Measurements from ENCODE around the gene RELA.

The RELA gene

GRCh38 chr11:65621460-65621859, 41.3 kb downstream of the RELA start:
- H3K36me3 ChIP-seq (ENCODE audit: control insufficient read depth, insufficient read depth, low read length) = peaks cover 11% of the 10 kb centered on the region
- H4K8ac ChIP-seq (ENCODE audit: low read depth, low read length) = no peak overlapping the region
- H3K56ac ChIP-seq (ENCODE audit: low read length) = no peak overlapping the region
- no peak overlapping the region for H2AK5ac ChIP-seq (ENCODE audit: low read length)
- H3K9ac ChIP-seq (ENCODE audit: low read length) = no peak overlapping the region
- no peak overlapping the region for H3K4me2 ChIP-seq (ENCODE audit: low read length)
- no peak overlapping the region for H2BK5ac ChIP-seq (ENCODE audit: low read length)
- no peak overlapping the region for H2BK15ac ChIP-seq (replicated peaks; ENCODE audit: low read depth)
- peaks cover 13% of the 10 kb centered on the region for H3K79me1 ChIP-seq (ENCODE audit: low read length)
- no peak overlapping the region for H3K23ac ChIP-seq (ENCODE audit: low read length)
- H2BK120ac ChIP-seq (ENCODE audit: low read depth, low read length) = no peak overlapping the region
- peaks cover 12% of the 10 kb centered on the region for H3K79me2 ChIP-seq (ENCODE audit: control insufficient read depth, insufficient read depth, low read length)
- no peak overlapping the region for H4K5ac ChIP-seq (ENCODE audit: low read length)
- no CpG with 5 or more reads among the region's 14 CpGs for WGBS (ENCODE audit: extremely low coverage, insufficient coverage, low lambda C conversion rate)
- H3K27me3 ChIP-seq (ENCODE audit: insufficient read depth, low read length, poor library complexity) = no peaks in the 10 kb centered on the region
- H3K4ac ChIP-seq (ENCODE audit: low read depth, low read length) = no peak overlapping the region
- no peak overlapping the region for H3K4me3 ChIP-seq (ENCODE audit: low read length)
- H3K4me1 ChIP-seq (ENCODE audit: control insufficient read depth, low read depth, low read length) = peaks cover 3% of the 10 kb centered on the region
- no peak for DNase-seq
- no peak overlapping the region for H3K27ac ChIP-seq (ENCODE audit: low read depth, low read length)
- H3K18ac ChIP-seq (ENCODE audit: low read length) = no peak overlapping the region

- Histone ChIP-seq H3K56ac (ENCODE audit: low read length) (no peak overlapping the region), H2AK5ac (ENCODE audit: low read length) (no peak overlapping the region), H3K4me3 (ENCODE audit: low read length) (no peak overlapping the region), H3K9ac (ENCODE audit: low read length) (no peak overlapping the region), H2BK120ac (ENCODE audit: low read depth, low read length) (no peak overlapping the region), H2BK15ac (replicated peaks; ENCODE audit: low read depth) (no peak overlapping the region), H3K79me1 (ENCODE audit: low read length) (peaks cover 16% of the 10 kb centered on the region), H3K23ac (ENCODE audit: low read length) (no peak overlapping the region), H3K18ac (ENCODE audit: low read length) (no peak overlapping the region), H4K8ac (ENCODE audit: low read depth, low read length) (no peak overlapping the region), H3K4me2 (ENCODE audit: low read length) (no peak overlapping the region), H3K27ac (ENCODE audit: low read depth, low read length) (no peak overlapping the region), H3K27me3 (ENCODE audit: insufficient read depth, low read length, poor library complexity) (no peaks in the 10 kb centered on the region), H3K4ac (ENCODE audit: low read depth, low read length) (no peak overlapping the region), H4K5ac (ENCODE audit: low read length) (no peak overlapping the region), H2BK5ac (ENCODE audit: low read length) (no peak overlapping the region), H3K4me1 (ENCODE audit: control insufficient read depth, low read depth, low read length) (peaks cover 5% of the 10 kb centered on the region), H3K36me3 (ENCODE audit: control insufficient read depth, insufficient read depth, low read length) (peaks cover 8% of the 10 kb centered on the region), H3K79me2 (ENCODE audit: control insufficient read depth, insufficient read depth, low read length) (peaks cover 16% of the 10 kb centered on the region)
- WGBS (ENCODE audit: extremely low coverage, insufficient coverage, low lambda C conversion rate) = no CpG with 5 or more reads among the region's 19 CpGs
- no peak for DNase-seq
Measured at GRCh38 chr11:65620666-65621065, 42.0 kb downstream of the RELA start.

- Histone ChIP-seq H3K4me2 (ENCODE audit: low read length) (no peak overlapping the region), H3K56ac (ENCODE audit: low read length) (no peak overlapping the region), H2BK15ac (replicated peaks; ENCODE audit: low read depth) (no peak overlapping the region), H3K27me3 (ENCODE audit: insufficient read depth, low read length, poor library complexity) (no peaks in the 10 kb centered on the region), H3K4me1 (ENCODE audit: control insufficient read depth, low read depth, low read length) (peaks cover 5% of the 10 kb centered on the region), H2BK120ac (ENCODE audit: low read depth, low read length) (no peak overlapping the region), H4K8ac (ENCODE audit: low read depth, low read length) (no peak overlapping the region), H3K23ac (ENCODE audit: low read length) (no peak overlapping the region), H2BK5ac (ENCODE audit: low read length) (no peak overlapping the region), H3K27ac (ENCODE audit: low read depth, low read length) (no peak overlapping the region), H3K79me1 (ENCODE audit: low read length) (peaks cover 16% of the 10 kb centered on the region), H3K9ac (ENCODE audit: low read length) (no peak overlapping the region), H2AK5ac (ENCODE audit: low read length) (no peak overlapping the region), H3K36me3 (ENCODE audit: control insufficient read depth, insufficient read depth, low read length) (peaks cover 8% of the 10 kb centered on the region), H3K4ac (ENCODE audit: low read depth, low read length) (no peak overlapping the region), H3K18ac (ENCODE audit: low read length) (no peak overlapping the region), H3K4me3 (ENCODE audit: low read length) (no peak overlapping the region), H3K79me2 (ENCODE audit: control insufficient read depth, insufficient read depth, low read length) (peaks cover 16% of the 10 kb centered on the region), H4K5ac (ENCODE audit: low read length) (no peak overlapping the region)
- WGBS (ENCODE audit: extremely low coverage, insufficient coverage, low lambda C conversion rate) = no CpG with 5 or more reads among the region's 29 CpGs
- DNase-seq = no peak
Measured at GRCh38 chr11:65619281-65619928, 43.3 kb downstream of the RELA start.

- Histone ChIP-seq H3K18ac (ENCODE audit: low read length) (no peak overlapping the region), H3K27ac (ENCODE audit: low read depth, low read length) (no peak overlapping the region), H3K4ac (ENCODE audit: low read depth, low read length) (no peak overlapping the region), H2BK120ac (ENCODE audit: low read depth, low read length) (no peak overlapping the region), H3K4me1 (ENCODE audit: control insufficient read depth, low read depth, low read length) (peaks cover 5% of the 10 kb centered on the region), H3K79me2 (ENCODE audit: control insufficient read depth, insufficient read depth, low read length) (peaks cover 16% of the 10 kb centered on the region), H3K23ac (ENCODE audit: low read length) (no peak overlapping the region), H2AK5ac (ENCODE audit: low read length) (no peak overlapping the region), H3K9ac (ENCODE audit: low read length) (no peak overlapping the region), H3K36me3 (ENCODE audit: control insufficient read depth, insufficient read depth, low read length) (peaks cover 8% of the 10 kb centered on the region), H3K27me3 (ENCODE audit: insufficient read depth, low read length, poor library complexity) (no peaks in the 10 kb centered on the region), H2BK5ac (ENCODE audit: low read length) (no peak overlapping the region), H3K4me3 (ENCODE audit: low read length) (no peak overlapping the region), H4K8ac (ENCODE audit: low read depth, low read length) (no peak overlapping the region), H3K79me1 (ENCODE audit: low read length) (peaks cover 16% of the 10 kb centered on the region), H3K56ac (ENCODE audit: low read length) (no peak overlapping the region), H2BK15ac (replicated peaks; ENCODE audit: low read depth) (no peak overlapping the region), H3K4me2 (ENCODE audit: low read length) (no peak overlapping the region), H4K5ac (ENCODE audit: low read length) (no peak overlapping the region)
- DNase-seq = no peak
- WGBS (ENCODE audit: extremely low coverage, insufficient coverage, low lambda C conversion rate) = no CpG with 5 or more reads among the region's 14 CpGs
Measured at GRCh38 chr11:65618763-65619162, 44.0 kb downstream of the RELA start.

GRCh38 chr11:65617990-65618751, 44.5 kb downstream of the RELA start:
- H3K23ac ChIP-seq (ENCODE audit: low read length) = no peak overlapping the region
- no peak overlapping the region for H3K4me2 ChIP-seq (ENCODE audit: low read length)
- H3K79me1 ChIP-seq (ENCODE audit: low read length) = peaks cover 18% of the 10 kb centered on the region
- DNase-seq = no peak
- H4K8ac ChIP-seq (ENCODE audit: low read depth, low read length) = no peak overlapping the region
- H2BK15ac ChIP-seq (replicated peaks; ENCODE audit: low read depth) = no peak overlapping the region
- H3K4me3 ChIP-seq (ENCODE audit: low read length) = no peak overlapping the region
- H3K4ac ChIP-seq (ENCODE audit: low read depth, low read length) = no peak overlapping the region
- no peak overlapping the region for H3K18ac ChIP-seq (ENCODE audit: low read length)
- H3K79me2 ChIP-seq (ENCODE audit: control insufficient read depth, insufficient read depth, low read length) = peaks cover 18% of the 10 kb centered on the region
- H2BK120ac ChIP-seq (ENCODE audit: low read depth, low read length) = no peak overlapping the region
- no CpG with 5 or more reads among the region's 33 CpGs for WGBS (ENCODE audit: extremely low coverage, insufficient coverage, low lambda C conversion rate)
- no peak overlapping the region for H3K27ac ChIP-seq (ENCODE audit: low read depth, low read length)
- H3K4me1 ChIP-seq (ENCODE audit: control insufficient read depth, low read depth, low read length) = peaks cover 5% of the 10 kb centered on the region
- H3K36me3 ChIP-seq (ENCODE audit: control insufficient read depth, insufficient read depth, low read length) = peaks cover 8% of the 10 kb centered on the region
- H2AK5ac ChIP-seq (ENCODE audit: low read length) = no peak overlapping the region
- no peak overlapping the region for H4K5ac ChIP-seq (ENCODE audit: low read length)
- no peak overlapping the region for H3K9ac ChIP-seq (ENCODE audit: low read length)
- no peaks in the 10 kb centered on the region for H3K27me3 ChIP-seq (ENCODE audit: insufficient read depth, low read length, poor library complexity)
- no peak overlapping the region for H2BK5ac ChIP-seq (ENCODE audit: low read length)
- no peak overlapping the region for H3K56ac ChIP-seq (ENCODE audit: low read length)
